ENCODE data around the gene FKBP2.

- TF ChIP-seq, protein P1, sequence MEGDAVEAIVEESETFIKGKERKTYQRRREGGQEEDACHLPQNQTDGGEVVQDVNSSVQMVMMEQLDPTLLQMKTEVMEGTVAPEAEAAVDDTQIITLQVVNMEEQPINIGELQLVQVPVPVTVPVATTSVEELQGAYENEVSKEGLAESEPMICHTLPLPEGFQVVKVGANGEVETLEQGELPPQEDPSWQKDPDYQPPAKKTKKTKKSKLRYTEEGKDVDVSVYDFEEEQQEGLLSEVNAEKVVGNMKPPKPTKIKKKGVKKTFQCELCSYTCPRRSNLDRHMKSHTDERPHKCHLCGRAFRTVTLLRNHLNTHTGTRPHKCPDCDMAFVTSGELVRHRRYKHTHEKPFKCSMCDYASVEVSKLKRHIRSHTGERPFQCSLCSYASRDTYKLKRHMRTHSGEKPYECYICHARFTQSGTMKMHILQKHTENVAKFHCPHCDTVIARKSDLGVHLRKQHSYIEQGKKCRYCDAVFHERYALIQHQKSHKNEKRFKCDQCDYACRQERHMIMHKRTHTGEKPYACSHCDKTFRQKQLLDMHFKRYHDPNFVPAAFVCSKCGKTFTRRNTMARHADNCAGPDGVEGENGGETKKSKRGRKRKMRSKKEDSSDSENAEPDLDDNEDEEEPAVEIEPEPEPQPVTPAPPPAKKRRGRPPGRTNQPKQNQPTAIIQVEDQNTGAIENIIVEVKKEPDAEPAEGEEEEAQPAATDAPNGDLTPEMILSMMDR (conservative IDR thresholded peaks at IDR 0.05), result no peak
- no peak for TF ChIP-seq ZFX (IDR thresholded peaks at IDR 0.05)
Measured at GRCh38 chr11:64244107-64244506, 3.2 kb downstream of the FKBP2 start.
